ENCODE measurements around the gene HMGN2. TPM values are rescaled to one million over a fixed set of nuclear protein-coding genes. Genes with fewer than 3 reads are reported as not detected.
"Not testable (repeated sequence)": the region's sequence is repeated elsewhere in the genome, so short reads cannot be mapped to it uniquely, and the experiment has no call there.

The HMGN2 gene
- polyA plus RNA-seq, 1 donor, result 531 TPM

GRCh38 chr1:26477446-26478152 is 5.4 kb downstream of the HMGN2 start:
- no peak for DNase-seq (ENCODE audit: low read depth)

GRCh38 chr1:26478159-26478558 is 5.9 kb downstream of the HMGN2 start:
- no peak for DNase-seq (ENCODE audit: low read depth)

DNA sequence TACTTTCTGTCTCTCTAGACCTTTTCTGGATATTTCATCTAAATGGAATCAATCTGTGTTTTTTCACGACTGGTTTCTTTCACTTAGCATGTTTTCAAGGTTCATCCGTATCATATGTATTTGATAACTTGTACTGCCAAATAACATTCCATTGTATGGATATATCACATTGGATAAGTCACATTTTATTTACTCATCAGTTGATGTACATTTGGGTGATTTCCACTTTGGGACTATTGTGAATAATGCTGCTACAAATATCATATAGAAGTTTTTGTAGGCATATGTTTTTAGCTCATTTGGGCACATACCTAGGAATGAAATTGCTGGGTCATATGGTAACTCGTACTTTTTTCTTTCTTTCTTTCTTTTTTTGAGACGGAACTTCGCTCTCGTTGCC is 6.7 kb downstream of the HMGN2 start:
- DNase-seq (ENCODE audit: low read depth), result no peak

DNA sequence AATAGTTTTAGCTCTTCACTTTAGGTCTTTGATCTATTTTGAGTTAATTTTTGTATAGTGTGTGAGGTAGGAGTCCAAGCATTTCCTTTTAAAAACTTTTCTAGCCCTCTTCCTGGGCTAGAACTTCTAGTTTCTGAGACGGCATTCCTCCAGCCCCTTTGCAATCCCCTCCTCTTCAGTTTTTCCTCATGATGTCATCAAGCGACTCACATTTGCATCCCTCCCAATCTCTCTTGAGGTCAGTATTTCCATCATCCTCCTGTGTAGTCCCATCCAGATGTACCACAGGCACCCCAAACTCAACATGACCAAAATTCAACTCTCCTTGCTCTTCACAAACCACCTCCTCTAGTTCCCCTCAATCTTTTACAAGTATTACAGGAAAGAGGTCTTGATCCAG is 10.7 kb downstream of the HMGN2 start:
- no peak for DNase-seq (ENCODE audit: low read depth)

GRCh38 chr1:26483980-26484379 is 11.7 kb downstream of the HMGN2 start:
- DNase-seq (ENCODE audit: low read depth), result no peak

DNA sequence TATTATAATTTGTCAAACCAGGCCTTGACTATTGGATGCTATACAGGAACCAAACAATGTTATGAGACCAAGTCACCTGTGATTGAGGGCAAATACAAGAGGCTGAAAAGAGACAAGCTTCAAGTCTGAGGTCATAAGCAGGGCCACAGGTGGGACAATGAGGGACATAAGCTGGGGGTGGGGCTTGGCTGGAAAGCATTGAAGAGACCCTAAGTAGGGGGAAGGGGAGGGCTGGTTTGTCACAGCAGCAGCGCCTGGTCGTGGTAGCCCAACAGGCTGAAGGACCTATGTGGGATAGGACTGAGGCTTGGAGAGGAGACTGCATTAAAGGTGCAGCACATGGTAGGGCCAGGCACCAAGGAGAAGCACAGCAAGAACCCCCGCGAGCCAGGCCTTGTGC is 17.9 kb downstream of the HMGN2 start:
- DNase-seq (ENCODE audit: low read depth), result no peak

GRCh38 chr1:26493267-26493666 is 21.0 kb downstream of the HMGN2 start:
- no peak for DNase-seq (ENCODE audit: low read depth)

- DNase-seq (ENCODE audit: low read depth), result no peak
Measured at GRCh38 chr1:26493938-26494337, 21.7 kb downstream of the HMGN2 start.

- DNase-seq (ENCODE audit: low read depth), result no peak
Measured at GRCh38 chr1:26496861-26497260, 24.6 kb downstream of the HMGN2 start.

GRCh38 chr1:26498894-26499293 is 26.7 kb downstream of the HMGN2 start:
- no peak for DNase-seq (ENCODE audit: low read depth)

- DNase-seq (ENCODE audit: low read depth), result no peak
Measured at GRCh38 chr1:26500488-26501175, 28.4 kb downstream of the HMGN2 start.

DNA sequence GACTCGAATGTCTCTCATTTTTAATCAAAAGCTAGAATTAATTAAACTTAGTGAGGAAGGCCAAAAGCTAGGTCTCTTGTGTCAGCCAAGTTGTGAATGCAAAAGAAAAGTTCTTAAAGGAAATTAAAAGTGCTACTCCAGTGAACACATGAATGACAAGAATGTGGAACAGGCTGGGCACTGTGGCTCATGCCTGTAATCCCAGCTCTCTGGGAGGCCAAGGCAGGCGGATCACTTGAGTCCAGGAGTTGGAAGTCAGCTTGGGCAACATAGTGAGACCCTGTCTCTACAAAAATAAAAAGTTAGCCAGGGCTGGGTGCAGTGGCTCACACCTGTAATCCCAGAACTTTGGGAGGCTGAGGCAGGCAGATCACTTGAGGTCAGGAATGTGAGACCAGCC is 38.5 kb downstream of the HMGN2 start:
- not testable (repeated sequence) for DNase-seq (ENCODE audit: low read depth)

- not testable (repeated sequence) for DNase-seq (ENCODE audit: low read depth)
Measured at GRCh38 chr1:26515836-26516235, 43.6 kb downstream of the HMGN2 start.

- DNase-seq (ENCODE audit: low read depth), result no peak
Measured at GRCh38 chr1:26516987-26517765, 44.9 kb downstream of the HMGN2 start.

DNA sequence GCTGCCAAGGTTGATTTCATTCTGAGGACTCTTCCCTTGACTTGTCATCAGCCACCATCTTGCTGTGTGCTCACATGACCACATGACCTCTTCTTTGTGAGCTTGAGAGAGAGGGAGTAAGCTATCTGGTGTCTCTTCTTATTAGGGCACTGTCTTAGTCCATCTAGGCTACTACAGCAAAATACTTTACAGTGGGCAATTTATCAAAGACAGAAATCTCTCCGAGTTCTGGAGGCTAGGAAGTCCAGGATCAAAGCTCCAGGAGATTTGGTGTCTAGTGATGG is 45.5 kb downstream of the HMGN2 start:
- no peak for DNase-seq (ENCODE audit: low read depth)

- no peak for DNase-seq (ENCODE audit: low read depth)
Measured at GRCh38 chr1:26518355-26518754, 46.1 kb downstream of the HMGN2 start.

- DNase-seq (ENCODE audit: low read depth), result no peak
Measured at GRCh38 chr1:26520339-26520738, 48.1 kb downstream of the HMGN2 start.

GRCh38 chr1:26521669-26522030 is 49.4 kb downstream of the HMGN2 start:
- DNase-seq (ENCODE audit: low read depth), result no peak

DNA sequence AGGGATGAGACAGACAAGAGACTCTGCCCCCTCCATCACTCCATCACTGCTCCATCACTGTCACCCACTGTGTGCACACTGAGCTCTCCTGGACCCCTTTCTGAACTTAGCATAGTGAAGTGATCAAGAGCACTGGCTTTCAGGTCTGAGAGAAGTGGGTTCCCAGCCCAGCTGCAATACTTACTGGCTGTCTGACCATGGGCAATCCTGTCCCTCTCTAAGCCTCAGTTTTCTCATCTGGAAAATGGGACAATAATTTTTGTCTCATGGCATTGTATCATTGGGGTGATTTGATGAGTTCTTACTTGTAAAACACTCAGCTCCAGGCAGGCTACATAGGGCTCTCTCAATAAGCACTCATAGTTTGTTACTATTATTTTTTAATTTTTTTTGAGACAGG is 49.8 kb downstream of the HMGN2 start:
- no peak for DNase-seq (ENCODE audit: low read depth)

DNA sequence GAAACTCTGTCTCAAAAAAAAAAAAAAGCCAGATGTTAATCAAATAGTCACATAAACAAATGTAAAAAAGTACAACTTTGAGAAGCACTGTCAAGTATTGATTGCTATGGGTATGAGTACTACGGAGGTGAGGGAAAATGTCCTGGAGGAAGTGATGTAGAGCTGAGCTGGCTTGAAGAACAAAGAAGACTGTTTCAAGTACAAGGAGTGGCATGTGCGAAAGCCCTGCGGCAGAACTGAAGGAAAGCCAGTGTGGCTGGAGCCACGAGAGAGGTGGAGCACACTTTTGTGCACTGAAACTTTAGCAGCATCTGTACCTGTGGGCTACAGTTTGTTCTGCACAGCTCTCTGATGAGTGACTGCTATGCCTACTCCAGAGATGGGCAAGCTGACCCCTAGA is 51.9 kb downstream of the HMGN2 start:
- DNase-seq (ENCODE audit: low read depth), result no peak
